ENCODE results near the gene RAPGEF2.

- TF ChIP-seq POLR2AphosphoS5 (IDR thresholded peaks at IDR 0.05) (no peak), CTCF (IDR thresholded peaks at IDR 0.05 in 8 of 11, conservative IDR thresholded peaks at IDR 0.05 in 3 of 11) (no peak)
Observed at GRCh38 chr4:159358226-159358625, 255.3 kb downstream of the RAPGEF2 start.

All from spleen (tissue), 7 donors.